Heart left ventricle (tissue), 13 donors: ENCODE results near the gene VSTM5.

Experiments used
- POLR2A ChIP-seq, 2 donors: fragments of 450-650 bp; IDR thresholded peaks; one replicate each; pipeline ENCODE4 v1.6.1; 2017; ENCODE audit warnings: antibody characterized with exemption in 2 of 2, mild to moderate bottlenecking in 2 of 2, moderate library complexity in 2 of 2
- TF ChIP-seq, protein P1 (sequence below), 12 donors: fragments of 200-600 bp; sonication (generic) in 4 of 12; IDR thresholded peaks; one replicate each; pipeline versions ENCODE4 v1.5.0 to v1.8.0; 2018 to 2022; ENCODE audit warnings: antibody characterized with exemption in 12 of 12, mild to moderate bottlenecking in 5 of 12
- donor health status: ischemic (EF 13 %, LVEDD 7.1; RV severe dilation, severe dysfunction).
- donor health status: DM: no; HTN: yes; CAD: no.
- donor health status: DM: no; HTN: no; CAD: no.
- donor health status: ischemic (EF 25% LVEDD 6.9; RV normal size, moderate dysfunction).
- donor health status: ischemic (EF 25% LVEDD 5.7; RV mildly dilated, moderate dysfunction).
- donor health status: ischemic (EF 35%, LVEDD 5.7; RV mildly dilated, moderate dysfunction).
- donor health status: nonischemic (EF 11% LVEDD 7.7; RV severe dilation, severe dysfunction).
- donor health status: DM: yes; HTN: yes; CAD: no.
- donor health status: PGD.
- donor health status: ischemic (EF 29% LVEDD 5.4; RV normal size, mild dysfunction).
- donor health status: nonischemic (EF 23%, LVEDD 6.1; RV moderate dilation, normal function).

DNA sequence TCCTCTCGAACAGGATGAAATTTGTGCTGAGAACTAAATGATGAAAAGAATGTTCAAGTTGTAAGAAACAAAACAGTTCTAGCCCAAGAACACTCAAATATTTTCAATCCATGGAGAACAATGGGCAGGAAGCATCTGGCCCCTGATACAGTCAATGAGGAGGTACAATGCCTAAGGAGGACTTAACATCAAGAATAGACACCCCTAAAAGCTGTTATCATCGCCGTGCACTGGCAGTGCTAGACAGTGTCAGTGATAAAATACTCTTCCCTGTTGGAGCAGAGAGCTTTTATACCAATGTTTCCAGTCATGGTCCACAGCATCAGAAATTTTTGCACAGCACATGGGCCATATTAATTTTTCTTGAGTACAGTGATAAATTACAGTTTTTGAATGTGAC, 20.2 kb upstream of the VSTM5 start:
- TF ChIP-seq, protein P1, sequence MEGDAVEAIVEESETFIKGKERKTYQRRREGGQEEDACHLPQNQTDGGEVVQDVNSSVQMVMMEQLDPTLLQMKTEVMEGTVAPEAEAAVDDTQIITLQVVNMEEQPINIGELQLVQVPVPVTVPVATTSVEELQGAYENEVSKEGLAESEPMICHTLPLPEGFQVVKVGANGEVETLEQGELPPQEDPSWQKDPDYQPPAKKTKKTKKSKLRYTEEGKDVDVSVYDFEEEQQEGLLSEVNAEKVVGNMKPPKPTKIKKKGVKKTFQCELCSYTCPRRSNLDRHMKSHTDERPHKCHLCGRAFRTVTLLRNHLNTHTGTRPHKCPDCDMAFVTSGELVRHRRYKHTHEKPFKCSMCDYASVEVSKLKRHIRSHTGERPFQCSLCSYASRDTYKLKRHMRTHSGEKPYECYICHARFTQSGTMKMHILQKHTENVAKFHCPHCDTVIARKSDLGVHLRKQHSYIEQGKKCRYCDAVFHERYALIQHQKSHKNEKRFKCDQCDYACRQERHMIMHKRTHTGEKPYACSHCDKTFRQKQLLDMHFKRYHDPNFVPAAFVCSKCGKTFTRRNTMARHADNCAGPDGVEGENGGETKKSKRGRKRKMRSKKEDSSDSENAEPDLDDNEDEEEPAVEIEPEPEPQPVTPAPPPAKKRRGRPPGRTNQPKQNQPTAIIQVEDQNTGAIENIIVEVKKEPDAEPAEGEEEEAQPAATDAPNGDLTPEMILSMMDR (IDR thresholded peaks at IDR 0.05): no peak
- no peak for TF ChIP-seq POLR2A (IDR thresholded peaks at IDR 0.05)
